ENCODE results near the gene KCTD16. TPM values are rescaled to one million over a fixed set of nuclear protein-coding genes. Genes with fewer than 3 reads are reported as not detected.

Gene KCTD16
- total RNA-seq, 2 donors from 2014 or later: 0.29 to 0.44 TPM

DNA sequence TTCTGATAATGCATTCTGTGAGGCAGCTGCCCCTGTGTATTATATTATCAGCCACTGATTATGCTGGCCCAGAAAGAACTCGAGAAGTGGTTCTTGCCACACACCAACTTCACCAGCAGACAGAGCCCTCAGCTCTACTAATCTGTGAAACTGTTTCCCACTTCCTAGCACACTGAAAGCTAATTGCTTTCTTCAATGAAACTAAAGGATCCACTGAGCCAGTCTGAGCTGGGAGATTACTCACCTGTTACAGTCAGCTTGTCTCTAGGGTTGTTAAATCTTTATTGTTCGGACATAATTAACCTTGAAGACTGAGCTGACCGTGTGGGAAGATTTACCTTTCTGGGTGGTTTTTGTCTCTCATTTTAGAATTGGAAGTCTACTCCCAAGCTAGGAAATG is 263.2 kb downstream of the KCTD16 start:
- Histone ChIP-seq H3K4me3 (ENCODE audit: low read length) (no peak overlapping the region), H3K9ac (ENCODE audit: extremely low read depth, low read length, poor library complexity, severe bottlenecking) (no peak overlapping the region), H3K27ac (ENCODE audit: low read depth, low read length) (no peak overlapping the region), H3K27me3 (ENCODE audit: control insufficient read depth, insufficient read depth, low read length, poor library complexity, severe bottlenecking) (no peaks in the 10 kb centered on the region), H3K4me1 (ENCODE audit: control insufficient read depth, insufficient read depth, low read length) (peaks cover 26% of the 10 kb centered on the region), H3K9me3 (ENCODE audit: control insufficient read depth, low read length) (no peaks in the 10 kb centered on the region), H3K36me3 (ENCODE audit: control insufficient read depth, insufficient read depth, low read length) (no peaks in the 10 kb centered on the region)
- WGBS, 2 experiments (ENCODE audit: insufficient coverage in 1 of 2, insufficient read length in 1 of 2): 73 to 100% methylated on average over 2 to 3 of the region's 3 CpGs
- DNase-seq: peak; percentile 40
- TF ChIP-seq, protein P1, sequence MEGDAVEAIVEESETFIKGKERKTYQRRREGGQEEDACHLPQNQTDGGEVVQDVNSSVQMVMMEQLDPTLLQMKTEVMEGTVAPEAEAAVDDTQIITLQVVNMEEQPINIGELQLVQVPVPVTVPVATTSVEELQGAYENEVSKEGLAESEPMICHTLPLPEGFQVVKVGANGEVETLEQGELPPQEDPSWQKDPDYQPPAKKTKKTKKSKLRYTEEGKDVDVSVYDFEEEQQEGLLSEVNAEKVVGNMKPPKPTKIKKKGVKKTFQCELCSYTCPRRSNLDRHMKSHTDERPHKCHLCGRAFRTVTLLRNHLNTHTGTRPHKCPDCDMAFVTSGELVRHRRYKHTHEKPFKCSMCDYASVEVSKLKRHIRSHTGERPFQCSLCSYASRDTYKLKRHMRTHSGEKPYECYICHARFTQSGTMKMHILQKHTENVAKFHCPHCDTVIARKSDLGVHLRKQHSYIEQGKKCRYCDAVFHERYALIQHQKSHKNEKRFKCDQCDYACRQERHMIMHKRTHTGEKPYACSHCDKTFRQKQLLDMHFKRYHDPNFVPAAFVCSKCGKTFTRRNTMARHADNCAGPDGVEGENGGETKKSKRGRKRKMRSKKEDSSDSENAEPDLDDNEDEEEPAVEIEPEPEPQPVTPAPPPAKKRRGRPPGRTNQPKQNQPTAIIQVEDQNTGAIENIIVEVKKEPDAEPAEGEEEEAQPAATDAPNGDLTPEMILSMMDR (conservative IDR thresholded peaks at IDR 0.05): peak; percentile 10
- Mint-ChIP-seq H3K4me3 (no peak overlapping the region), H3K27me3 (ENCODE audit: insufficient read depth) (no peaks in the 10 kb centered on the region), H3K36me3 (ENCODE audit: low read depth) (no peaks in the 10 kb centered on the region), H3K9me3 (no peaks in the 10 kb centered on the region), H3K27ac (peak overlapping the region; percentile 58), H3K4me1 (peaks cover 29% of the 10 kb centered on the region)

DNA sequence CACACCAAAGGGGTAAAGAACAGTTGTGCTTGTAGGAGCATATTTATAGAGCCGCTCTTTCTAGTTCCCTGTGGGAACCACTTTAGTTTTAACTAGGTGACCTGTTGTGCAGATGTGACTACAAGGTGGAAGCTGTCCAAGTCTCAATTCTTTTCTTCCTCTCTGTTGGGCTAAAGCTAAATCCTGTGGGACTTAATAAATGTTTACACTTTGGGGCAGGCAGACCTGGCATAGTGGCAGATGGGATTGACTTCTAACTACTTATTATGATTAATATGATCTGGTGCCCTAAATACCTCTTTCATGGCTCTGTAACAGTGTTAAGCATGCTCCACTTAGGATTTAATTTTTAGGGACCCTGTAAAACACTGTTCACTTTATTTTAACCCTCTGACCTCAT is 265.3 kb downstream of the KCTD16 start:
- Histone ChIP-seq H3K36me3 (ENCODE audit: control insufficient read depth, insufficient read depth, low read length) (no peaks in the 10 kb centered on the region), H3K9ac (ENCODE audit: extremely low read depth, low read length, poor library complexity, severe bottlenecking) (no peak overlapping the region), H3K27ac (ENCODE audit: low read depth, low read length) (no peak overlapping the region), H3K9me3 (ENCODE audit: control insufficient read depth, low read length) (no peaks in the 10 kb centered on the region), H3K27me3 (ENCODE audit: control insufficient read depth, insufficient read depth, low read length, poor library complexity, severe bottlenecking) (no peaks in the 10 kb centered on the region), H3K4me3 (ENCODE audit: low read length) (no peak overlapping the region), H3K4me1 (ENCODE audit: control insufficient read depth, insufficient read depth, low read length) (peaks cover 26% of the 10 kb centered on the region)
- H3K27ac Mint-ChIP-seq: no peak overlapping the region
- WGBS, 2 experiments (ENCODE audit: insufficient coverage in 1 of 2, insufficient read length in 1 of 2): 100% methylated on average over 1 of the region's 1 CpG; no CpG with 5 or more reads in 1 of the 2 experiments
- H3K9me3 Mint-ChIP-seq: no peaks in the 10 kb centered on the region
- peaks cover 29% of the 10 kb centered on the region for H3K4me1 Mint-ChIP-seq
- H3K4me3 Mint-ChIP-seq: no peak overlapping the region
- TF ChIP-seq, protein P1 (conservative IDR thresholded peaks at IDR 0.05): no peak
- H3K27me3 Mint-ChIP-seq (ENCODE audit: insufficient read depth): no peaks in the 10 kb centered on the region
- no peaks in the 10 kb centered on the region for H3K36me3 Mint-ChIP-seq (ENCODE audit: low read depth)
- no peak for DNase-seq

DNA sequence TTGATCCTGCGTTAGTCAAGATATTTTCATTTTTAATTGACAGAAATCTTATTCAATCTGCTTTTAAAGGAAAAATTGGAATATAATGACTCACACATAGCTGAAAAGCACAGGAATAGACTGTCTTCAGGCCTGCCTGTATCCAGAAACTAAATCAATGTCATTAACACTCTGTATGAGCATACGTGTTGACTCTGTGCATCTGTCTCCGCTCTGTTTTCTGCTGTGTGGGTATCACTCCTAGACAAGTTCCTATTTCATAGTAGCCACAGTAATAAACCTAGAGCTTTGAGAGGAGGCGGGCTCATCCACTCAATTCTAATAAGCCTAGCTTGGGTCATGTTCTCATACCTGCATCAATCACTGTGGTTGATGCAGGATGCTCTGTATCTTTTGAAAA is 267.6 kb downstream of the KCTD16 start:
- H3K9me3 Mint-ChIP-seq: peaks cover 2% of the 10 kb centered on the region
- Histone ChIP-seq H3K4me3 (ENCODE audit: low read length) (no peak overlapping the region), H3K36me3 (ENCODE audit: control insufficient read depth, insufficient read depth, low read length) (no peaks in the 10 kb centered on the region), H3K27ac (ENCODE audit: low read depth, low read length) (no peak overlapping the region), H3K27me3 (ENCODE audit: control insufficient read depth, insufficient read depth, low read length, poor library complexity, severe bottlenecking) (no peaks in the 10 kb centered on the region), H3K9me3 (ENCODE audit: control insufficient read depth, low read length) (peaks cover 4% of the 10 kb centered on the region), H3K4me1 (ENCODE audit: control insufficient read depth, insufficient read depth, low read length) (peaks cover 21% of the 10 kb centered on the region), H3K9ac (ENCODE audit: extremely low read depth, low read length, poor library complexity, severe bottlenecking) (no peak overlapping the region)
- TF ChIP-seq, protein P1 (conservative IDR thresholded peaks at IDR 0.05): no peak
- no peak for DNase-seq
- H3K27ac Mint-ChIP-seq: no peak overlapping the region
- no peaks in the 10 kb centered on the region for H3K36me3 Mint-ChIP-seq (ENCODE audit: low read depth)
- no peak overlapping the region for H3K4me3 Mint-ChIP-seq
- 60 to 93% methylated on average over 1 to 4 of the region's 4 CpGs for WGBS, 2 experiments (ENCODE audit: insufficient coverage in 1 of 2, insufficient read length in 1 of 2)
- H3K4me1 Mint-ChIP-seq: peaks cover 24% of the 10 kb centered on the region
- no peaks in the 10 kb centered on the region for H3K27me3 Mint-ChIP-seq (ENCODE audit: insufficient read depth)

All from endodermal cell (in vitro differentiated cells).